ENCODE measurements around the gene CC2D2A. TPM values are rescaled to one million over a fixed set of nuclear protein-coding genes. Genes with fewer than 3 reads are reported as not detected.

The CC2D2A gene
- polyA plus RNA-seq, 4 donors = 47.8 to 57.5 (median 54.2) TPM

GRCh38 chr4:15458616-15459015, 11.1 kb upstream of the CC2D2A start:
- no peak for DNase-seq (ENCODE audit: low read depth in 4 of 4, low spot score in 3 of 4)

GRCh38 chr4:15459706-15460105, 10.0 kb upstream of the CC2D2A start:
- DNase-seq (ENCODE audit: low read depth in 4 of 4, low spot score in 3 of 4) = no peak

DNA sequence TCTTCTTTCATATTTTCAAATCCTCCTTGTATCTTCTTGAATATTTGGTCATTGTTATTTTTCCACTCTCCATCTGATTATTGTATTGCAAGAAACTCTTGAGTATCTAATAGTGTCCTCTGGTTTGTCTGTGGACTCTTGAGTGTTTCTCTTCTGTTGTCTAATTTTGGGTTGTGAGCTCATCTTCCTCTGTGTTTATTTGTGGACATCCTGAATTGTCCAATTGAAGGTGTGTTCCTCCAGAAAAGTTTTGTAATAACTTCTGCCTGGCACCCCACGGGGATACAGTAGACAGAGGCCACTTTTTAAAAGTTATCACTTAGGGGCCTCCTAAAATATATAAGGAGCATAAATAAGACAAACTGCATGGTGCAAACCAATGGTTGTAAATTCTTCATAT, 3.1 kb upstream of the CC2D2A start:
- no peak for DNase-seq (ENCODE audit: low read depth in 4 of 4, low spot score in 3 of 4)

DNA sequence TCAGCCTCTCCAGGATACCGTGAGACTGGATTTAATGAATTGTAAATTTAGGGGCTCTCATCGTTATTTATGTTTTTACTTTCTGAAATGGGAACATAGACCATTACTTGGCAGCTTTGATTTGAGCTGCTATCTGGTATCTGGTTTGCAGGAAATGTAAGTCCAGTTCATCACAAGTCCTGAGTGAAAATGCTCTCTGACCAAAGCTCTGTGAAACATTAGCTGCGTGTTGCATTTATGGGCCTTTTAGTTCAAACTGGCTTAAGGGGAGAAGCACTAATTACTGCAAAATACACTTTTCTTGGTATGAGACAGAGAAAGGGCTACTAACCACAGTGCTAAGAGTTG, 420 bp downstream of the CC2D2A start:
- DNase-seq (ENCODE audit: low read depth in 4 of 4, low spot score in 3 of 4) = peak in 1 of 4 donors; percentile 36

- no peak for DNase-seq (ENCODE audit: low read depth in 4 of 4, low spot score in 3 of 4)
Observed at GRCh38 chr4:15476396-15476795, 6.7 kb downstream of the CC2D2A start.

DNA sequence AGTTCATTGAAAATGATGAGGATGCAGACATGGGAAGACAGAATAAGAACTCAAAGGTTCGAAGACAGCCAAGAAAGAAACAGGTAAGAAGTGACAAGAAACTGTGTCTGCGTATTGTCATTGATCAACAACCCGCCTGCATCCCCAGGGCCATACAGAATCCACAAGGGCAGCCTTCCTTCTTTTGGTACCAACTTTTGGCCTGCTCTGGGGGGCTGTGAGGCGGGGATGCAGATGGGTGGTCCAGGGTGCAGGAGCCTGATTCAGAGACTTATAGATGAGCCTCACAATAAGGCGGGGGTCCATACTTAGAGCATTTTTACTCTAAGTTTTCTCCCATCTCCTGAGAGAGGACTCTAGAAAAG, 9.0 kb downstream of the CC2D2A start:
- DNase-seq (ENCODE audit: low read depth in 4 of 4, low spot score in 3 of 4) = no peak

DNA sequence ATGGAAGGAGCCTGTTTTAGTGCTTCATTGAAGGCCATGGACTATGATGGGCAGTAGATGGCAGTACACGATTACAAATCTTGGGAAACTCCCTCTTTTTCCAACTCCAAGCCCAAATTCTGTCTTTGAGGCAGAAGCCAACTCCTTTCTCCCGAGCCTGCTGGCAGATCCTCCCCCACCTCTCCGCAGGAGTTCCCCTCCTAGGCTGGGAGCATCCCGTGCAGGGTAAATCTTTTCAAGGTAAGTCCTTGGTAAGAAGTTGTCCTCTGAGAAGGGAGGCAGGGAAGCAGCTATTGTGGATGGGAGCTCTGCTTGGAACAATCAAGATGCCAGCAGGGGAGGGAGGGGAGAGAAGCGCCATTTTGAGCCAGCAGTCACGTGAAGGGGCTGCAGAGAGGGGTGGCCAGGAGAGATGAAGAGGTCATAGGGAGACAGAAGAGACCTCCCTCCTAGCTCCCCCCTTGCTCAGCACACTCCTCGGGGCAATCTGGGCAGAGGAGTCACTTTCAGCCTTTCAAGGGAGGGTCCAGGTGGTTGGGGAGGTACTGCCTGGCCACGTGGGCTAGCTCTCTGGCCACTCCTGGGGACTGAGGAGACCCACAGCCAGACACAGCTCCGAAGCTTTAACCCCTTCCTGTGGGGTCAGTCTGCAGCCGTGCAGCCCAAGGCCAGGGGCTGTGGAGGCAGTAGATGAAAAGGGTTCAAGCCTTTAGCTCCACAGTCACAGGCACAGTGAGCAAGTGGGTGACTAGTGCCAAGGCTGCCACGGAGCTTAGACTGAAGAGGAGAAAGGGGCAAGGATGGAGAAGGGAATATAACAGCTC, 9.6 kb downstream of the CC2D2A start:
- DNase-seq (ENCODE audit: low read depth in 4 of 4, low spot score in 3 of 4) = peak; percentile 82 to 86 (median 84)

- no peak for DNase-seq (ENCODE audit: low read depth in 4 of 4, low spot score in 3 of 4)
Observed at GRCh38 chr4:15479913-15480185, 10.2 kb downstream of the CC2D2A start.

GRCh38 chr4:15481961-15482745, 12.5 kb downstream of the CC2D2A start:
- DNase-seq (ENCODE audit: low read depth in 4 of 4, low spot score in 3 of 4) = no peak

GRCh38 chr4:15482842-15483241, 13.2 kb downstream of the CC2D2A start:
- DNase-seq (ENCODE audit: low read depth in 4 of 4, low spot score in 3 of 4) = no peak

DNA sequence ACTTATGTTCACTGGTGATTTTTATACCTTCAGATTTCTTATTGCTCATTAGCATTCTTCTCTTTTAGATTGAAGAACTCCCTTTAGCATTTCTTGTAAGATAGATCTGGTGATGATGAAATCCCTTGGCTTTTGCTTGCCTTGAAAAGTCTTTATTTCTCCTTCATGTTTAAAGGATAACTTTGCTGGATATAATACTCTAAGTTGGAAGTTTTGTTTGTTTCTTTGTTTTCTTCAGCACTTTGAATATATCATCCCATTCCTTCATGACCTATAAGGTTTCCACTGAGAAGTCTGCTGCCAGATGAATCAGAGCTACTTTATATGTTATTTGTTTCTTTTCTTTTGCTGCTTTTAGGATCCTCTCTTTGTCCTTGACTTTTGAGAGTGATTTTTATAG, 18.5 kb downstream of the CC2D2A start:
- no peak for DNase-seq (ENCODE audit: low read depth in 4 of 4, low spot score in 3 of 4)

DNA sequence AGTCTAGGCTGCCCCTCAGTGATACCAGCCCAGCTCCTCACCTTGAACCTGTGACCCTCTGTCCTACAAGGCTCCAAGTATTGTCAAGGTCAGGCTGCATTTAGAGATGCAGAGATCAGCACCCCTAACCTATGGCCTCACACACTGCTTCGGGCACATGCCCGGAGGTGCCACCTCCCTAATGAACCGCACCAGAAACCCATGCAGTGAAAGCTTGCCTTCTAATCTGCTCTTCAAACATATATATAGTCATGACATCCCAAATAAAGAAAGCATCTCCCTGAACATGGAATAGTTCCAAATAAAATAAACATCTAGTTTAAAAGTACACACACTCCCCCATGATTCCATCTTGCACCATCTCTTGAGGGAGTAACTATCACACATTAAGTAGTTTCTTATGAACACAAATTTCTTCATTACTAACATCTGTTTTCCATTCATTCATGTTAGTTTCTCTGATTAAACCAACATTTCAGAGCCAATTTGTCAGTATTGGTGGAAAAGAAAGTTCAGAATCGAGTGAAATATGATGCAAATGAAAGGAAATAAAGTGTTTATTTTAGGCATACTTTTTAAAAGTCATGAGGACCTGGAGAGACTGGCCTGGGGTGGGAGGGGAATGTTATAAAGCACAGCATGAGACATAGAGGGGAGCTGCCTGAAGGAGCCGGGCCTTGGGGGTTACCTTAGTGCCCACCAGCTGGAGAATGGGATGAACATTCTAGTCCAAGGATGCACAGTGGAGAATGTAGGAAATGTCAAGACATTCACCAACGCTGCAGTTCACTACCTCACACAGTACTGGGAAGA, 19.2 kb downstream of the CC2D2A start:
- DNase-seq (ENCODE audit: low read depth in 4 of 4, low spot score in 3 of 4) = peak in 1 of 4 donors; percentile 12

DNA sequence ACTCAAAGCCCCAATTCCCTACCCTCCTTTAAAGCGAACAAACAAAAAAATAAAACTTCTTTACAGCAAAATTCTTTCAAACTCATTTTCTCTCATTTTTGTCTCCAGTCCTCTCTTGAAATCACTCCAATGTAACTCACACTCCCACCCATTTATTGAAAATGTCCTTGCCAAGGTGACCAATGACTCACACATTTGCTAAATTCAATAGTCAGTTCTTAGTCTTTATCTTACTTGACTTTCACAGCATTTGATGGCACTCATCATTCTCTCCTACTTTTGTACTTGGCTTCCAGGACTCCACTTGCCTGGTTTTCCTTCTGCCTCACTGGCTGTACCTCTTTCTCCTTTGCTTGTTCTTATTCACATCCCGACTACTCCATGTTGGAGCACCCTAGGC, 19.9 kb downstream of the CC2D2A start:
- no peak for DNase-seq (ENCODE audit: low read depth in 4 of 4, low spot score in 3 of 4)

- no peak for DNase-seq (ENCODE audit: low read depth in 4 of 4, low spot score in 3 of 4)
Observed at GRCh38 chr4:15493411-15493810, 23.7 kb downstream of the CC2D2A start.

- no peak for DNase-seq (ENCODE audit: low read depth in 4 of 4, low spot score in 3 of 4)
Observed at GRCh38 chr4:15495621-15496020, 25.9 kb downstream of the CC2D2A start.

GRCh38 chr4:15498356-15498755, 28.7 kb downstream of the CC2D2A start:
- no peak for DNase-seq (ENCODE audit: low read depth in 4 of 4, low spot score in 3 of 4)

DNA sequence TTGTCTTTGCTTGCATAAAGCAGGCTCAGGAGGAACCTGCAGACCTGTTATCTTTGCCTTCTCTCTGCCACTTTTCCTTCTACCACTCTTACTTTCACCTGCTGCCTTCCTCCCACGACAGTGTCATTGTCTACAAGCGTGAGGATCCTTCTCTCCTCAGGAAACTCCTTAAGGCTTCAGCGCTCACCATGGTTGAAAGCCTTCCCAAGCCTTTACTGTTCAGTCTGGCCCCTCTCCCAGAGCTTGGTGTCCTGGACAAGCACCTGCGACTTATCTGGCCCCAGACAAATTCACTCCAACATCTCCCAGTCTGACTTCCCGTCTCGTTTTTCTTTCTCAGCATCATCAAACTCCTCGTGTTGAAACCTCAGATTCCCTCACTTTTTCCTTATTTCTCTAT, 31.0 kb downstream of the CC2D2A start:
- DNase-seq (ENCODE audit: low read depth in 4 of 4, low spot score in 3 of 4) = no peak

DNA sequence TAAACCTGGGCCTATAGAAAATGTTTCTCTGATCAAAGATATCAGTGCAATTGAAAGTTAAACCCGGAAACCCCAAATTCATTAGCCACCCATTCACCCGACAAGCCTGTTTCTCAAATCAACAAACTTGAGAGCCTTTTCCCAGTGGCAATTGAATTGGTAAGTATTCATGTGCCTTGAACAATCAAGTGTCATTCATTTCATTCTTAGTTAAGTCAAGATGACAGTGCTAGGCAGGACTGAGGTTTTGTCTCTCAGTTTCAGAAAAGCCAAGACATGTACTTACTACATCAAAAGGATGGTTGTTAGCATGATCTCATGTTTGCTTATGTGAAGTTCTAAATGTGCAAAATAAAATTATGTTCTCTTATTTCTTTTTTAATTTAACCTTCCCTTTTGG, 32.3 kb downstream of the CC2D2A start:
- no peak for DNase-seq (ENCODE audit: low read depth in 4 of 4, low spot score in 3 of 4)

DNA sequence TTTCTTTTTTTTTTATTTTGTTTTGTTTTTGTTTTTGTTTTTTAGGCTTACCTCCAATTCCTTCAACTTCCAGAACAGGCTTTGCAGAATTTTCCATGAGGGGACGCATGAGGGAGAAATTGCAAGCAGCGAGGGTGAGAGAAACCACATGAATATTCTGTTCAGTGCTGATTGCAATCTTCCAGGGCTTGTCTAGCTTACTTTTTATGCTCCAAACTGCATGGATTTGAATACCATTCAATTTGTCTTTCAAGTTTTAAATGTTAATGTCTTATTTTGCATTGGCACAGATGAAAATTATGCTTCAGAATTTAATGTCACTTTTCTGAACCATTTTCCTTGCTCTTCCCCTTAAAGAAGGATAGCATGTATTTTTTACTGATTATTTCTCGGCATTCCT, 32.7 kb downstream of the CC2D2A start:
- no peak for DNase-seq (ENCODE audit: low read depth in 4 of 4, low spot score in 3 of 4)

DNA sequence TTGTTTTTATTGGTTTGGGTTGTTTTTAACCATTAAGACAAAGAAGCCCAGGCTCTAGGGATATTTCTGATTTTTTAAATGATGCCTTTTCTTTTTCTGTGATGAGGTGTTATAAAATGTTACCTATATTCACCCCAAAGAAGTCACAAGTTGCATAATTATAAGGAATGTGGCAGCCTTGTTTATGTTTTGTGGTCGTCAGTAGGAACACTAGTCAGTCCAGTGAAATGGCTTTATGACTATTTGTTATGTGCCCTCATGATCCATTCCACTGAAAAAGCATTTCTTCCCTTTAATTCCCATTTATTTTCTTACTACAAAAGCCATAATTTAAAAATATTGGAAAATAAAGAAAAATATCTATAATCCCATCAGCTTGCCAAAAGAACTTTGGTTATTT, 34.4 kb downstream of the CC2D2A start:
- no peak for DNase-seq (ENCODE audit: low read depth in 4 of 4, low spot score in 3 of 4)

- no peak for DNase-seq (ENCODE audit: low read depth in 4 of 4, low spot score in 3 of 4)
Observed at GRCh38 chr4:15506464-15506863, 36.8 kb downstream of the CC2D2A start.

DNA sequence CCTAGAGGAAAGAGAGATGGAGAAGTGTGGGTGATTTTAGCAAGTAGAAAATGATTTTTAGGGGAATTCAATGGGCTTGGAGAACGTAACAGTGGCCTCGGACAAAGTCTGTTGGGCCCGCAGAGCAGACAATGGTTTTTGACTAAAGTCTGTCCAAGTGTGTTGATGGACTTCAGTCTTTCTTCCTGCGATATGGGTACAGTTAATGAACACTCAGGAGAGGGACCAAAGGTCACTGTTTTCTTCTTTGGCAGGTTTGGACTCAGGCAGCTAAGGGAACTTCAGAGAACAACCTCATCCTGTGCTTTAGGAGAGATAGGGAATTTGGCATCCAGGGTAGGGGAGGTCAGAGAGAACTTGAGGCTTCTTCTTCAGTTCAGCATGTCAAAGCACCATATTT, 38.0 kb downstream of the CC2D2A start:
- DNase-seq (ENCODE audit: low read depth in 4 of 4, low spot score in 3 of 4) = no peak

Measured in right renal pelvis (tissue), 4 donors.